Hepatocyte (in vitro differentiated cells): ENCODE results near the gene FAM83D.

ENCODE experiments used
- EZH2phosphoT487 ChIP-seq: fragments of 200-600 bp; sonication (generic); IDR thresholded peaks from one replicate; pipeline ENCODE4 v1.6.1; 2018; ENCODE audit warnings: antibody characterized with exemption, mild to moderate bottlenecking, low read depth, moderate library complexity; ENCODE audit not compliant: unreplicated experiment, severe bottlenecking
- TF ChIP-seq, protein P1 (sequence below): fragments of 200-600 bp; sonication (generic); IDR thresholded peaks from 2 replicates; pipeline ENCODE4 v1.5.1; 2016; ENCODE audit warnings: antibody characterized with exemption, mild to moderate bottlenecking; ENCODE audit not compliant: poor library complexity

DNA sequence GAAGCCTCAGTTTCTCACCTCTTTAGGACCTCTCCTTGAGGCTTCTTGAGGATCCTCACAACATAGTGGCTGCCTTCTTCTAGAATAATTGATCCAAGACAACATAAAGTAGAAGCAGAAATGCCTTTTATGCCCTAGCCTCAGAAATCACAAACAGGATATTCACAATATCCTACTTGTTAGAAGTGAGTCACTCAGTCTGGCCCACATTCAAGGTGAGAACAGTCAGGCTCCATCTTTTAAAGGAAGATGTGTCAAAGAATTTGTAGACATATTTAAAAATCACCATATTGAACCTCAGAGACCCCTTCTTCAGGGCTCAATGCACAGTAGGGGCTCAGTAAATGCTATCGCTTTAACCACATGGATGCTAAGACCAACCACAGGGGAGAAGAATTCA, 20.8 kb upstream of the FAM83D start:
- TF ChIP-seq, protein P1, sequence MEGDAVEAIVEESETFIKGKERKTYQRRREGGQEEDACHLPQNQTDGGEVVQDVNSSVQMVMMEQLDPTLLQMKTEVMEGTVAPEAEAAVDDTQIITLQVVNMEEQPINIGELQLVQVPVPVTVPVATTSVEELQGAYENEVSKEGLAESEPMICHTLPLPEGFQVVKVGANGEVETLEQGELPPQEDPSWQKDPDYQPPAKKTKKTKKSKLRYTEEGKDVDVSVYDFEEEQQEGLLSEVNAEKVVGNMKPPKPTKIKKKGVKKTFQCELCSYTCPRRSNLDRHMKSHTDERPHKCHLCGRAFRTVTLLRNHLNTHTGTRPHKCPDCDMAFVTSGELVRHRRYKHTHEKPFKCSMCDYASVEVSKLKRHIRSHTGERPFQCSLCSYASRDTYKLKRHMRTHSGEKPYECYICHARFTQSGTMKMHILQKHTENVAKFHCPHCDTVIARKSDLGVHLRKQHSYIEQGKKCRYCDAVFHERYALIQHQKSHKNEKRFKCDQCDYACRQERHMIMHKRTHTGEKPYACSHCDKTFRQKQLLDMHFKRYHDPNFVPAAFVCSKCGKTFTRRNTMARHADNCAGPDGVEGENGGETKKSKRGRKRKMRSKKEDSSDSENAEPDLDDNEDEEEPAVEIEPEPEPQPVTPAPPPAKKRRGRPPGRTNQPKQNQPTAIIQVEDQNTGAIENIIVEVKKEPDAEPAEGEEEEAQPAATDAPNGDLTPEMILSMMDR = no peak
- no peak for TF ChIP-seq EZH2phosphoT487
